ENCODE data around the gene KAT6B. TPM values are rescaled to one million over a fixed set of nuclear protein-coding genes. Genes with fewer than 3 reads are reported as not detected.

KAT6B gene
- total and polyA plus RNA-seq, 11 donors: 10.4 to 61.3 (median 42.9) TPM

GRCh38 chr10:74862625-74863024 lies 36.2 kb downstream of the KAT6B start:
- H3K4me3 ChIP-seq: no peak overlapping the region
- DNase-seq: no peak
- no peak for ATAC-seq
- WGBS, 4 donors: 82 to 87% (median 84%) methylated on average over 7 of the region's 7 CpGs
- no peak for TF ChIP-seq CTCF (IDR thresholded peaks at IDR 0.05)
- no peak for TF ChIP-seq POLR2A (IDR thresholded peaks at IDR 0.05)
- no peaks in the 10 kb centered on the region for H3K27me3 ChIP-seq
- H3K27ac ChIP-seq: no peak overlapping the region
- H3K4me1 ChIP-seq: peaks cover 0 to 29% (median 15%) of the 10 kb centered on the region in 12 donors
- intact Hi-C loops (cut with DNase I): no loop called here
- no peaks in the 10 kb centered on the region for H3K9me3 ChIP-seq
- H3K36me3 ChIP-seq: no peaks in the 10 kb centered on the region

GRCh38 chr10:74863551-74863950 lies 37.2 kb downstream of the KAT6B start:
- ATAC-seq (no peak), DNase-seq (no peak)
- intact Hi-C loops (cut with DNase I): no loop called here
- H3K9me3 ChIP-seq: no peaks in the 10 kb centered on the region
- no peak overlapping the region for H3K4me3 ChIP-seq
- H3K27ac ChIP-seq: no peak overlapping the region
- no peaks in the 10 kb centered on the region for H3K36me3 ChIP-seq
- H3K4me1 ChIP-seq: peaks cover 0 to 37% (median 18%) of the 10 kb centered on the region in 12 donors
- 79 to 90% (median 83%) methylated on average over 2 of the region's 2 CpGs for WGBS, 4 donors
- TF ChIP-seq POLR2A (IDR thresholded peaks at IDR 0.05): no peak
- TF ChIP-seq CTCF (IDR thresholded peaks at IDR 0.05): no peak
- no peaks in the 10 kb centered on the region for H3K27me3 ChIP-seq

GRCh38 chr10:74867351-74867750 lies 41.0 kb downstream of the KAT6B start:
- no peak for DNase-seq
- no peak overlapping the region for H3K27ac ChIP-seq
- no peak overlapping the region for H3K4me3 ChIP-seq
- intact Hi-C loops (cut with DNase I): no loop called here
- no peaks in the 10 kb centered on the region for H3K27me3 ChIP-seq
- H3K4me1 ChIP-seq: peaks cover 0 to 34% (median 15%) of the 10 kb centered on the region in 12 donors
- H3K9me3 ChIP-seq: no peaks in the 10 kb centered on the region
- WGBS, 4 donors: 34 to 53% (median 48%) methylated on average over 3 of the region's 3 CpGs
- no peak for ATAC-seq
- no peak for TF ChIP-seq POLR2A (IDR thresholded peaks at IDR 0.05)
- no peak for TF ChIP-seq CTCF (IDR thresholded peaks at IDR 0.05)
- no peaks in the 10 kb centered on the region for H3K36me3 ChIP-seq

- intact Hi-C loops (cut with DNase I): no loop called here
- Histone ChIP-seq H3K36me3 (no peaks in the 10 kb centered on the region), H3K4me3 (no peak overlapping the region), H3K27me3 (no peaks in the 10 kb centered on the region), H3K9me3 (no peaks in the 10 kb centered on the region), H3K27ac (no peak overlapping the region), H3K4me1 (peaks cover 0 to 30% (median 15%) of the 10 kb centered on the region in 12 donors)
- ATAC-seq (no peak), DNase-seq (no peak)
- 91 to 95% (median 94%) methylated on average over 3 of the region's 3 CpGs for WGBS, 4 donors
- TF ChIP-seq POLR2A (IDR thresholded peaks at IDR 0.05) (no peak), CTCF (IDR thresholded peaks at IDR 0.05) (no peak)
Observed at GRCh38 chr10:74868392-74868977, 42.1 kb downstream of the KAT6B start.
